Measurements from ENCODE around the gene MADD. TPM values are rescaled to one million over a fixed set of nuclear protein-coding genes. Genes with fewer than 3 reads are reported as not detected.

MADD gene
- total RNA-seq, 1 experiment from 2014 or later = 29.0 TPM

DNA sequence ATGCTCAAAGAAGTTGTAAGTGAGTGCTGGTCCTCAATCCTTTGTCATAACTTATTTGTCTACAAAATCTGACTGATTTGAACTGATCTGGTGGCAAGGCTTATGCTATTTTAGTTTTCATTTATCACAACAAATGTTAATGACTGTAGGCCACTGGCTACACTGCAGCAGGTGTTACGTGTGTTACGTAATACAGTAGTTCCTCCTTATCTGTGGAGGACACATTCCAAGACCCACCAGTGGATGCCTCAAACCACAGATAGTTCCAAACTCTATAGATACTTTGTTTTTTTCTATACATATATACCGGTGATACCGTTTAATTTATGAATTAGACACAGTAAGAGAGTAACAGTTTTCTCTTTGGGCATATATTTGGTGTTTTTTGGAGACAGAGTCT, 7.0 kb downstream of the MADD start:
- Histone ChIP-seq H3K27me3 (no peaks in the 10 kb centered on the region), H3K9me3 (replicated peaks) (no peaks in the 10 kb centered on the region), H3K4me1 (peaks cover 8% of the 10 kb centered on the region), H3K36me3 (peaks cover 55% of the 10 kb centered on the region), H3K27ac (no peak overlapping the region), H3K4me3 (no peak overlapping the region)
- no peak for DNase-seq

DNA sequence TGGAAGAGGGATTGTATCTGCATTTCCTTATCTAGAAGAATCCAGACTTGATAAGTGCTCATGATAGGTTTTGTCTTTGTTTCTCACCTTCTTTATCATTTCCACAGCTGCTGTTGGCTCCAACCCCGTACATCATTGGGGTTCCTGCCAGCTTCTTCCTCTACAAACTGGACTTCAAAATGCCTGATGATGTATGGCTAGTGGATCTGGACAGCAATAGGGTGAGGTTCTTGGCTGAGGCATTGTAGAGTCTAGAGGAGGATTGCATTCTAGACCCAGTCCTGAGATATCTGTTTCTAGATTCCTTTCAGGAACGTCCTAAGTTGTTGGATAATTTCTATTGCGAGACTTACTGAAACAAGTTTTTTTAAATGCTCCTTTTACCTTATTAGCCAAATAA, 8.1 kb downstream of the MADD start:
- peaks cover 67% of the 10 kb centered on the region for H3K36me3 ChIP-seq
- no peaks in the 10 kb centered on the region for H3K27me3 ChIP-seq
- no peak overlapping the region for H3K4me3 ChIP-seq
- H3K4me1 ChIP-seq = no peaks in the 10 kb centered on the region
- no peaks in the 10 kb centered on the region for H3K9me3 ChIP-seq (replicated peaks)
- no peak for DNase-seq
- H3K27ac ChIP-seq = no peak overlapping the region

DNA sequence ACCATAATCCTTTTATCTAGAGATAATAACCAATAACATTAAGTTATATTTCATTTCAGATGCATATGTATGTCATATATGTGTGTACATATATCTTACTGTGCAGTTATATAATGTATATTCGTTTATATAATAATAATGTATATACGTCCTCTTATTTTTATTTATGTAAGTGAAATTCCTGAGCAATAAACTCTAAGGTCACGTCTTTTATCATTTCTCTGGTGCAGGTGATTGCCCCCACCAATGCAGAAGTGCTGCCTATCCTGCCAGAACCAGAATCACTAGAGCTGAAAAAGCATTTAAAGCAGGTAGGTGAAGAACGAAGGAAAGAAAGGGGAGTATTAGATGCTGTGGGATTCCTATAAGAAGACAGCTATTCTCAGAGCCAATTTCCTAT, 8.8 kb downstream of the MADD start:
- H3K36me3 ChIP-seq = peaks cover 73% of the 10 kb centered on the region

DNA sequence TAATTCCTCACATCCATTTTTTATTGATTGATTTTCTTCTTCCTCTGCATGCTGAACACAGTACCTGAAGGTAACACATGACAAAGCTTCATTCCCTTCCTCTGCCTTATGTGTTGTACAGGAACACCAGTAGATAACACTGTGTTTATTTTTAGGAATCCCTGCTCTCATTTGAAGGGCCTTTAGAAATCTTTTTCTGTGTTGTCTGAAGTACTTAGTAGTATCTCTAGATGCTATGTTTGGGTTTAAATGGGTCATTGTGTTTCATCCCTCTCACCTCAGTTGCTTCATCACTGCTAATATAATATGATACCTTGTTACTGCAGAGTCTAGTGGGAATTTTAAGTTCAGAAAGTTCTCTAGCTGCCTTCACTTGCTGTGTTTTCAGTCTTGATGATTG, 10.2 kb downstream of the MADD start:
- Histone ChIP-seq H3K9me3 (replicated peaks) (no peaks in the 10 kb centered on the region), H3K4me3 (no peak overlapping the region), H3K27ac (no peak overlapping the region), H3K27me3 (no peaks in the 10 kb centered on the region), H3K36me3 (peaks cover 80% of the 10 kb centered on the region), H3K4me1 (no peaks in the 10 kb centered on the region)
- DNase-seq = no peak

More for the DNA sequence above, 8.8 kb downstream of the MADD start:
- Histone ChIP-seq H3K9me3 (replicated peaks) (no peaks in the 10 kb centered on the region), H3K4me3 (no peak overlapping the region), H3K27me3 (no peaks in the 10 kb centered on the region), H3K27ac (no peak overlapping the region), H3K4me1 (no peaks in the 10 kb centered on the region)
- DNase-seq = no peak

DNA sequence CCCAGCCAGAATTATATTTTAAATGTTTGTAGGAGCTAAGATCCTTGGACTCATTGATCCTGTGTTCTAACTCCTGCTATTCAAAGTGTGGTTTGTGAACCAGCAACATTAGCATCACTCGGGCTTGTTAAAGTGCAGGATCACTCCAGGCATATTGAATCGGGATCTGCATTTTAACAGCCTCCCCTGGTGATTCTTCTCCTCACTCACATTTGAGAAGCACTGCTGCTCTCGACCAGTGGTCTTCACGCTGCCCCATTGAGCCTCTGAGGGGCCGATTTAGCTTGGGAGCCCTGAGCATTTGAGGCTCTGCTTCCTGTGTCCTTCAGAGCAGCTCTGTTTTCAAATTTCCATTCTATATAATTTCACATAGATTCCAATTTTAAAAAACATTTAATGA, 10.9 kb downstream of the MADD start:
- no peak for DNase-seq
- H3K36me3 ChIP-seq = peaks cover 81% of the 10 kb centered on the region
- H3K9me3 ChIP-seq (replicated peaks) = no peaks in the 10 kb centered on the region
- no peaks in the 10 kb centered on the region for H3K4me1 ChIP-seq
- no peaks in the 10 kb centered on the region for H3K27me3 ChIP-seq
- no peak overlapping the region for H3K4me3 ChIP-seq
- H3K27ac ChIP-seq = no peak overlapping the region

DNA sequence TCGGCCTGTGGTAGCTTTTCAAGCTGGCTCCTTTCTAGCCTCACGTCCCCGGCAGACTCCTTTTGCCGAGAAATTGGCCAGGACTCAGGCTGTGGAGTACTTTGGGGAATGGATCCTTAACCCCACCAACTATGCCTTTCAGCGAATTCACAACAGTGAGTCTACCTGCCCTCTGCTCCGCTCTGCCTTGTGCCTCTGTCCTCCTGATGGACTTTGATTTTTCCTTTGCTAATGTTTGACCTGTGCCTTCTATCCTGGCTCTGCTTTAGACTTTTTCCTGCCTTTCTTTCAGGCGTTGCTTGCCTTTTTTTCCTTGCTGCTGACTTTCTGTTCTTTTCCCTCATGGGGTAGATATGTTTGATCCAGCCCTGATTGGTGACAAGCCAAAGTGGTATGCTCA, 12.5 kb downstream of the MADD start:
- Histone ChIP-seq H3K27me3 (no peaks in the 10 kb centered on the region), H3K4me3 (no peak overlapping the region), H3K4me1 (no peaks in the 10 kb centered on the region), H3K27ac (no peak overlapping the region), H3K9me3 (replicated peaks) (no peaks in the 10 kb centered on the region), H3K36me3 (peaks cover 76% of the 10 kb centered on the region)
- no peak for DNase-seq

DNA sequence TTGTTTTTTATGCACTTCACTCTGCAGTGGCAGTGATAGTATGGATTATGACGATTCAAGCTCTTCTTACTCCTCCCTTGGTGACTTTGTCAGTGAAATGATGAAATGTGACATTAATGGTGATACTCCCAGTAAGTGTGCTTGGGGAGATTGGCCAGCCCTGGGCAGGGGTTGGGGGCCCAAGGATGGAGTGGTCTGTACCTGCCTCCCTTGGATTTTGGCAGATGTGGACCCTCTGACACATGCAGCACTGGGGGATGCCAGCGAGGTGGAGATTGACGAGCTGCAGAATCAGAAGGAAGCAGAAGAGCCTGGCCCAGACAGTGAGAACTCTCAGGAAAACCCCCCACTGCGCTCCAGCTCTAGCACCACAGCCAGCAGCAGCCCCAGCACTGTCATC, 14.2 kb downstream of the MADD start:
- H3K27me3 ChIP-seq = no peaks in the 10 kb centered on the region
- no peaks in the 10 kb centered on the region for H3K9me3 ChIP-seq (replicated peaks)
- H3K36me3 ChIP-seq = peaks cover 67% of the 10 kb centered on the region
- DNase-seq = no peak
- no peak overlapping the region for H3K4me3 ChIP-seq
- no peaks in the 10 kb centered on the region for H3K4me1 ChIP-seq
- no peak overlapping the region for H3K27ac ChIP-seq

DNA sequence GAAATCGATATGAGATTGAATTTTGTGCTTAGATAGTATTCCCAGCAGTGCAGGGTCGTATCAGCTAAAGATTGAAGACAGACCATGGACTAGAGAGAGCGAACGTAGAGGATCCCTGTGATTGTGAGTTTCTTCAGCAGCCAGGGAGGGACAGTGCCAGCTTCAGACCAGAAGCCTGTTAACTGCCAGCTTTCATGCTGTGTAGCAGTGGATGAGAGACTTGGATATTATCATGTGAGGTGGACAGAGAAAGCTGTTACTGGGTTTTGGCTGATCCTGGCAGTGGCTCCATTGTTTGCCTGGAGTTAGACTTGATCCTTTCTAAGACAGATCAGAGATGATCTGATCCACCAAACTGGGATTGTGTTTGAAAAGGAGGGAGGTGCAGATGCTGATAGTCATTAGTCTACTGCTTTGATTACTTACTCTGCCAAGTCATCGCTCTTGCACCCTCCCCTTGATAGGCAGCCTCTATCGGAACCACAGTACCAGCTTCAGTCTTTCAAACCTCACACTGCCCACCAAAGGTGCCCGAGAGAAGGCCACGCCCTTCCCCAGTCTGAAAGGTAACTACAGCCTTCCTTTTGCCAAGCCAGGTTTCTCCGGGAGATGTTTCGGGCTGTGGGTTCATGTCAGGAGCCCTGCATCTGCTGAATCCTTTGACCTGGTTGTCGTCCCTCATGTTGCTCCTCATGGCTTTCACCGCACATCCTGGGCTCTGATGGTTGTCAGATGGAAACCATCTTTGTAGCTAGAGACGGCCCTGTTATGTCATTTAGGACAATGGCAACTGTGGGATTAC, 16.2 kb downstream of the MADD start:
- Histone ChIP-seq H3K27me3 (no peaks in the 10 kb centered on the region), H3K36me3 (peaks cover 70% of the 10 kb centered on the region), H3K4me1 (no peaks in the 10 kb centered on the region), H3K9me3 (replicated peaks) (no peaks in the 10 kb centered on the region), H3K4me3 (no peak overlapping the region), H3K27ac (no peak overlapping the region)
- no peak for DNase-seq

DNA sequence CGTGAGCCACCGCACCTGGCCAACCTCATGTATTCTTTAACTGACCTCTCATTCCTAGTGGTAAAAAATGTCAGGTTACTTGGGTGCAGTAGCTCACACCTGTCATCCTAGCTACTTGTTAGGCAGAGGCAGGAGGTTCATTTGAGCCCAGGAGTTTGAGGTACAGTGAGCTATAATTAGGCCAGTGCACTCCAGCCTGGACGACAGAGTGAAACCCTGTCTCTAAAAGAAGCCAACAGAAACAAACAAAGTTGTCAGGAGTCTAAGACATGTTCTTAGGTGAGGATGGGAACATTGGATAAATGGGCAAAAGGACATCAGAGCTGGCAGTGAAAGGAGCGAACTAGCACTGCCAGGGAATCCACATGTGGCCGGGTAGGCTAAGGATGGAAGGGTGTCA, 18.1 kb downstream of the MADD start:
- DNase-seq = no peak
- no peaks in the 10 kb centered on the region for H3K9me3 ChIP-seq (replicated peaks)
- H3K4me3 ChIP-seq = no peak overlapping the region
- H3K27me3 ChIP-seq = no peaks in the 10 kb centered on the region
- H3K36me3 ChIP-seq = peaks cover 68% of the 10 kb centered on the region
- H3K4me1 ChIP-seq = no peaks in the 10 kb centered on the region
- H3K27ac ChIP-seq = no peak overlapping the region

DNA sequence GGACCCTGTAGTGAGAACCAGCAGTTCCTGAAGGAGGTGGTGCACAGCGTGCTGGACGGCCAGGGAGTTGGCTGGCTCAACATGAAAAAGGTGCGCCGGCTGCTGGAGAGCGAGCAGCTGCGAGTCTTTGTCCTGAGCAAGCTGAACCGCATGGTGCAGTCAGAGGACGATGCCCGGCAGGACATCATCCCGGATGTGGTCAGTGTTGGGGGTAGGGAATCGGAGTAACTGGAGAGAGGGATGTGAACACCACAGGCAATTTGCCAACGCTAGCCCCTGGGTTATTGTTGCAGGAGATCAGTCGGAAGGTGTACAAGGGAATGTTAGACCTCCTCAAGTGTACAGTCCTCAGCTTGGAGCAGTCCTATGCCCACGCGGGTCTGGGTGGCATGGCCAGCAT, 19.9 kb downstream of the MADD start:
- Histone ChIP-seq H3K9me3 (replicated peaks) (no peaks in the 10 kb centered on the region), H3K27ac (no peak overlapping the region), H3K4me3 (no peak overlapping the region), H3K27me3 (no peaks in the 10 kb centered on the region), H3K36me3 (peaks cover 59% of the 10 kb centered on the region), H3K4me1 (no peaks in the 10 kb centered on the region)
- no peak for DNase-seq

DNA sequence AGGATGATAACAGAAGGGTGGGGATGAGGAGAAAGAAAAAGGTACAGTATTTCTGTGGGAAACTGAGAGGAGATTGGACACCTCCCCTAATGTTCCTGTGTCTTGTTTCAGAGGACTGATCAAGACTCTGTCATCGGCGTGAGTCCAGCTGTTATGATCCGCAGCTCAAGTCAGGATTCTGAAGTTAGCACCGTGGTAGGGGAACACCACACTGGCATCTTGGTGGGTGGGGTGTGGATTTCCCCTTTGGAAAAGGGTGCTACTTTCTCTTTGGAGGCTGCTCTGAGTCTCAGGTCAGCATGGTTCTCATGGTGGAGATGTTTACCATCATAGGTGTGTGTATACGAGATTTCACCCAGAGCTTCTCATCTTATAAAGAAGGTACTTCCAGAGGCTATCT, 25.5 kb downstream of the MADD start:
- Histone ChIP-seq H3K36me3 (peaks cover 66% of the 10 kb centered on the region), H3K27ac (no peak overlapping the region), H3K9me3 (replicated peaks) (peaks cover 3% of the 10 kb centered on the region; the same call in 1 of the 2 replicates), H3K27me3 (no peaks in the 10 kb centered on the region), H3K4me1 (no peaks in the 10 kb centered on the region), H3K4me3 (no peak overlapping the region)
- DNase-seq = no peak

DNA sequence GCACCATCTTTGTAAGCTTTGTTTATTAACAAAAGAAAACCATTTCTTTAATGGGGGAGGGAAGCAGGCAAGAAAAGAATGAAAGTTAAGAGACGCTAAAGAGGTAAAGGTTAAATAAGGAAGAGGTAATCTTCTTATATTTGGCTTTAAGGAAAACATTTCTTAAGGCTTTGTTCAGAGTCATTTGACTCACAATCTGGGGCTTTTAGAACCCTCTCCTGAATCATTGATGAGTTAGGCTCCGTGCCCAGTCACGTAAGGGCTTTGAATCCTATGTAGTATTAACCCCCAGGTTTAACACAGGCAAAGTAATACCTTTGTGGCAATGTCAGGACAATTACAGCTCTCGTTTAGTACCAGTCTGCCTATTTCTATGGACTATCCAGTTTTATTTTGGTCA, 26.1 kb downstream of the MADD start:
- Histone ChIP-seq H3K36me3 (peaks cover 65% of the 10 kb centered on the region), H3K9me3 (replicated peaks) (peaks cover 3% of the 10 kb centered on the region; the same call in 1 of the 2 replicates), H3K4me3 (no peak overlapping the region), H3K4me1 (no peaks in the 10 kb centered on the region), H3K27ac (no peak overlapping the region), H3K27me3 (no peaks in the 10 kb centered on the region)
- DNase-seq = no peak

DNA sequence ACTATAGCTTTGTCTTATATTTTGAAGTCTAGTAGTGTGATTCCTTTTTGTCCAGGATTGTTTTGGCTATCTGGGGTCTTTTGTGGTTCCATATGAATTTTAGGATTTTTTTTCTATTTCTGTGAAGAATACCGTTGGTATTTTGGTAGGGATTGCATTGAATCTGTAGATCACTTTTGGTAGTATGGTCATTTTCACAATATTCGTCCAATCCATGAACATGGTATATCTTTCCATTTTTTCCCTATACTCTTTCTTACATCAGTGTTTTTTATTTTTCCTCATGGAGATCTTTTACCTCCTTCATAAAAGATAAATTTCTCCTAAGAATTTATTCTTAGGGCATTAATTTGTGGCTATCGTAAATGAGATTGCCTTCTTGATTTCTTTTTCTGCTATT, 29.1 kb downstream of the MADD start:
- Histone ChIP-seq H3K4me3 (no peak overlapping the region), H3K27ac (no peak overlapping the region), H3K4me1 (no peaks in the 10 kb centered on the region), H3K36me3 (peaks cover 69% of the 10 kb centered on the region), H3K9me3 (replicated peaks) (peaks cover 13% of the 10 kb centered on the region), H3K27me3 (no peaks in the 10 kb centered on the region)
- DNase-seq = no peak

DNA sequence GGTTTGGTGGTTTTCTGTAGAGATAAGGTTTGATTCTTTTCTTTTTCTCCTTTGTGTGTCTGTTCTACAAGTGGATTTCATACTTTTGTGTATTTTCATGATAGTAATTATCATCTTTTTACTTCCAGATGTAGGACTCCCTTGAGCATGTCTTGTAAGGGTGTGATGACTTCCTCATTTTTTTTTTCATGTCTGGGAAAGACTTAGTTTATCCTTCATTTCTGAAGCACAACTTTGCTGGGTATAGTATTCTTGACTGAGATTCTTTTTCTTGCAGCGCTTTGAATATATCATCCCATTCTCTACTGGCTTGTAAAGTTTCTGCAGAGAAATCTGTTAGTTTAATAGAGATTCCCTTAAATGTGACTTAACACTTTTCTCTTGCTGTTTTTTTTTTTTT, 32.9 kb downstream of the MADD start:
- peaks cover 13% of the 10 kb centered on the region for H3K9me3 ChIP-seq (replicated peaks)
- H3K27me3 ChIP-seq = no peaks in the 10 kb centered on the region
- H3K27ac ChIP-seq = no peak overlapping the region
- no peaks in the 10 kb centered on the region for H3K4me1 ChIP-seq
- no peak for DNase-seq
- H3K4me3 ChIP-seq = no peak overlapping the region
- peaks cover 76% of the 10 kb centered on the region for H3K36me3 ChIP-seq

DNA sequence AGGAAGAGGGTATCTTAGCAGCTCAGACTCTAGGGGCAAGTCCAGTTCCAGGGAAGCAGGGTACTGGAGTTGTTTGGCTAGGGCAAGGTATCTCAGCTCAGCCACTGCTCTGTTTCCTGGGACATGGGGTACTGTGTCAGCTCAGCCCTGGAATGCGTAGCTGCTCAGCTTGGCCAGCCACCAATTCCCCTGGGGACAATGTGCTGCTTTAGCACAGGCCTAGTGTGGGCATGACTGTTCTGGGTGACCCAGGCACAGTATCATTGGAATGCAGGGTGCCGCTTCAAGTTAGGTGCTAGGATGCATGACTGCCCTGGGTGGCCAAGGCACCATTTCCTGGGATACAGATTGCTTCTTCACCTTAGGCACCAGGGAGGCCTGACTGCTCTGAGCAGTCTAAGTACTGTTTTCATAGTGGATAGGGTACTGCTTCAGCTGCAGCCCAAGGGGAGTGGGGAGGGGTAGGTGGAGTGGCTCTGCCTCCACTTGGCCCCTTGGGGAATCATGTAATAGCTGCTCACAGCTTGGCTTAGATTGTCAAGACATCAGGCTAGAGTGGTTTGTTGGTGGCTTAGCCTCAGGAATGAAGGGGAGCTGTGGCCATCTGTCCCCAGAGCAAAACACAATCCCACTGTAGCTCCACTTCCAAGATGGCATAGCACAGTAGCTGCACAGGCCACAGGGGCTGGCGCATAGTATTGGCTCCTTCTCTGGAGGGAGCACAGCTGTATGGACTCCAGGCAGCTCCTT, 36.0 kb downstream of the MADD start:
- DNase-seq = no peak
- Histone ChIP-seq H3K27ac (no peak overlapping the region), H3K4me3 (no peak overlapping the region)

DNA sequence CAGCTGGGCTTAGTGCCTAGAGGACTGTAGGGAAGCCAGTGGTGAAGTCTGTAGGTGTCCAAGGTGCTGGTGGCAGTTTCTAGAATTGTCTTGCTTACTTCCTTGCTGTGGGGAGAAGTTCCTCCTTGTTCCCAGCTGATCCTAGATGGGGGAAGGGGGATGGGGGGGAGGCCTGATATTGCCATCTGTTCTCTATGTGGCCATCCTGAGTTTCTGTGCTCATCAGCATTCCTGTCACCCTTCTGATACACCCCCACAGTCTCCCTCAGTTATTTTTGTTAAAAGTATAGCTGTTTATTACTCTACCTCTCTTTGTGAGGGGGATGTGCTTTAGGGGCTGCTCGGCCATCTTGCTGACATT, 36.5 kb downstream of the MADD start:
- Histone ChIP-seq H3K9me3 (replicated peaks) (peaks cover 10% of the 10 kb centered on the region), H3K27me3 (no peaks in the 10 kb centered on the region), H3K4me1 (no peaks in the 10 kb centered on the region), H3K27ac (no peak overlapping the region), H3K4me3 (no peak overlapping the region), H3K36me3 (peaks cover 74% of the 10 kb centered on the region)
- no peak for DNase-seq

More for the DNA sequence above, 36.0 kb downstream of the MADD start:
- Histone ChIP-seq H3K9me3 (replicated peaks) (peaks cover 10% of the 10 kb centered on the region), H3K27me3 (no peaks in the 10 kb centered on the region), H3K36me3 (peaks cover 78% of the 10 kb centered on the region), H3K4me1 (no peaks in the 10 kb centered on the region)
